ENCODE measurements around the gene AUTS2.

The AUTS2 gene

DNA sequence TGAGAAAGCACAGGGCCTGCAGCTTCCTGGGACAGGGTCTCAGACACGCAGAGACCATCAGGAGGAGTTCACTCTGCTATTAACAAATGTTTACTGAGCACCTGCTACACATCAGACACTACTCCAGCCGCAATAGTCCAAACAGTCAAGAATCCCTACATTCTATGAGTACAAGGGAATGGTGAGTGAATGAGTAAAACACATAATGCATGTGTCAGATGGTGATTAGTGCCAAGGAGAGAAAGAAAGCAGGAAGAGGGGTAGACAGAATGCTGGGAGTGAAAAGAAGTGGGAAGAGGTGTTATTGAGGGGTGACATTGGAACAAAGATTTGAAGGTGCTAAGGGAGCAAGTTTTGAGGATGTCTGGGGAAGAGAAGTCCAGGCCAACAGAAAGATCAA lies 899.5 kb downstream of the AUTS2 start:
- DNase-seq, result no peak

DNA sequence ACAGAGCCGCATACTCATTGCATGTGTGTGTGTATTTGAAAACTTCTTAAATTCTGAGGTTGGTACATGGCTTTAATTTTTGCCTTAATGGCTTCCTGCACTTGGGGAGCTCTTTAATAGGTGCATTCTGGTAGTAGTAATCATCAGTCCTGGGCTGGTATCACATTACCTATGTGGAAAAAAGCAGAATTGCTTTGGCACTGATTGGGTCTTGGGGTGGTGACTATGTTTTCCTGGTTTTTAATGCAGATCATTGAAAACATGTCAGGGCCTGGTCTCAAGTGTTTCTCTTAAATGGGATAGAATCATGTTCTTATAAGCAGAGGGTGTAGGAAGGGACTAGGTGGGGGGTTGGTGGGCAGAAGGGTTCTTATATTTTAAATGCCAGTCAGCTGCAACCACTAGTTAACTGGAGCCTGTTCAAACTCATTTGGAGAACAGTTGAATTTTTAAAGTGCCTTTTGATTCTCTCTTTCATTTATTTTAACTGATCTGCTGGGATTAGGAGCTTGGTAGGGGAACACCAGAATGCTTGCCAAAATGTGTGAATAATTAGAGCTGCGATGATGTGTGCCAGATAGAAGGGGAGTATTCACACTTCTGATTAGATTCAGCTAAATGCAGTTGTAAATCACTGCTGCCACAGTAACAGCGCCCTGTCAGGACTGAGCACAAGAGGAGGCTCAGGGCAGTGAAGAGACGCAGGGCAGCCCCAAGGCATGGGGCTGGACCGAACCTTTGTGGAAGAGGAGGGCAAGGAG lies 900.1 kb downstream of the AUTS2 start:
- no peak for DNase-seq

DNA sequence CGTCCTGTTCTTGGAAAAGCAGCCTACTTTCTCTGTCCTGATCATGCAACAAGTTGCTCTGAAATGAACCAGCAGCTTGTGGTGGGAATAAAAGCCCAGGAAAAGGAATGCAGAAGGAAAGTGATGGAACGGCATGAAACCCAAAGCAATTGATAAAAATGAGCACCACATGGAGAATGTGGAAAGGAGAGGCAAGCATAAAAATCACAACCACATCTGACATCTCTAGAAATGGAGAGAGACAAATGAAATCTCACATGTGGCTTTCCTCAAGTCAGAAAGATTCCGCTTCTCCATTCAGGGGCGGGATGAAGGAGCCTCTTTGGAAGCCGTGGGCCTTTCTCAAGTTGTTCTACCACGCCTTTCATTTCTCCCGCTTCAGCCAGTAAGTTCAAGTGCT lies 902.0 kb downstream of the AUTS2 start:
- DNase-seq, result no peak

DNA sequence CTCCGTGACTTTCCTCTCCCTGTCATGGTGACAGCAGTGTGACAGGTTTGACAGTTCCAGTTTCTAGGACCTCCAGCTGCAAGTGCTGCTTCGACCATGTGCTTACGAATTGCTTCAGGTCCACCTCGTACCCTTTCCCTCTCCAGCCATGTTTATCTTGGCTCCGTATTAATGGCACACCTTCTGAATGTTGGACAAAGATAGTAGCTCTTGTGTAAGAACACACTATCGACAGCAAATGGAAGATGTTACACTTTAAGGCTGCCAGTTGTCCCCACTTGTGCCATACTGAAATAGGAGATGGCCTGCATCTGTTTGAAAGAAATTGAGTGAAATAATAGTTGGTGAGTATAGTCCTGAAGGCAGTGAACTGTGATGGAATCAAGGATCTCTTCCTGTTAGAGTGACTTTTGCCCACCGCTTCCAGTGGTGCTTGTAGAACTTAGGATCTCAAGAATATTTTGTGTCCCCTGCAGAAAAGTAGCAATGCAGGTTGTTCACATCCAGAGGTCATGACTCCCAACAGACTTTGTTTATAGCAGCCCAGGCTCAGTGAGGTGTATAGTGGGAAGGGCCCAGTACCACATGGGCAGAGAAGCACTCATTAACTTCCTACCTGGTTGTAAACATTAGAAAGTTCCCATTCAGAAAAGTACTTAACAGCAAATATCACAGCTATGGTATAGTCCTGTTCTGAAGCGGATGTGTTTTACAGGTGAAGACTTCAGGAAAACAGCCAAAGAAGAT lies 904.0 kb downstream of the AUTS2 start:
- DNase-seq, result no peak

DNA sequence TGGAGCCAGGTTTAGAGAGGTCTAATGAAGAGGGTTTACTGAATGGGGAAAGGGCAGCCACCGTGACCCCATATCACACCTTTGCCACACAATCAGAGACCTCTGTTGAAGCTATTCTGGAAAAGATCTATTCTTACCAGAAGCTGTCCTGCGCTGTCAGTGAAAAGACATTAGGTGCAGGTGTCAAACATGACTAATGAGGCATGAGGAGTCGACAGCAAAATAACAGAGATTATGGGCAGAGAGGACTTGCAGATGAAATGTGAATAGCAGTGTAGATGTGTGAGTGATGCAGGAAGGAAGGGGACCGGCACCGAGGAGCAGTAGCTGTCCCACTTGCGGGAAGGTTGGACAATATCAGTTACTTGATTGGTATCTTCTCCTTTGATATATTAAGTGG lies 906.0 kb downstream of the AUTS2 start:
- no peak for DNase-seq

DNA sequence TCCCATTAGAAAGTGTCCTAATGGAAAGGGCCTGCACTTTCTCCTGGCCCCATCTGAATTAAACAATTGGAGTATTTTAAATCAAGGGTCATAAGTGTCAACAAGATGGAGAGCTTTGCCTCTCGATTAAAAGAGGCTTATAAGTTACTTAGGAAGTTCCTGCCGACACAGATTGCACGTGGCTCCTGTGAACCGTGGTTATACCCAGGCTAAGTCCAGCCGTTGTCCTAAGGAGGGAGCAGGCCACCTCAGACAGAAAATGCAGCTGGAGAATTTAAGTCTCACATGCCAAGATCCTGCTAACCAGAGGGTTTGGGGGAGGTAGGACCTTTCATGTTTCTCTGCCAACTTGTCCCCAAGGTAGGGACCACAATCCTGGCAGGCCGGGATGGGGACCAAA lies 907.2 kb downstream of the AUTS2 start:
- no peak for DNase-seq

DNA sequence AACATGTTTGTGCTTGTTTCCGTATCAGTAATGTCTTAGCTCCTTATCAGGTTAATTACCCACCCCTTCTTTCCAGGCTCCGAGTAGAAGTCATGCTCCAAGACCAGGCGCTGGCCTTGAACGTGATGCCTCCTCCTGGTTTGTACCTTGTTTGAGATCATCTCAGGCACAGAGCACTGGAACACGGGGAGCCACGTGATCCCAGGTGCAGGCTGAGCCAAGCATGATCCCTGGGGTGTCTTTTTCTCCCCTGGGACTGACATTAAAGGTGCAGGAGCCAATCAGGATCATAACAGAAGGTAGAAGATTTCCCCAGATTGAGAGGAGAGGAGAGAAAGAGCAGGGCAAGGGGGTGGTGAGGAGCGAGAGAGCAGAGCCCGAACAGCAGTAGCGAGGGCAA lies 907.6 kb downstream of the AUTS2 start:
- no peak for DNase-seq

DNA sequence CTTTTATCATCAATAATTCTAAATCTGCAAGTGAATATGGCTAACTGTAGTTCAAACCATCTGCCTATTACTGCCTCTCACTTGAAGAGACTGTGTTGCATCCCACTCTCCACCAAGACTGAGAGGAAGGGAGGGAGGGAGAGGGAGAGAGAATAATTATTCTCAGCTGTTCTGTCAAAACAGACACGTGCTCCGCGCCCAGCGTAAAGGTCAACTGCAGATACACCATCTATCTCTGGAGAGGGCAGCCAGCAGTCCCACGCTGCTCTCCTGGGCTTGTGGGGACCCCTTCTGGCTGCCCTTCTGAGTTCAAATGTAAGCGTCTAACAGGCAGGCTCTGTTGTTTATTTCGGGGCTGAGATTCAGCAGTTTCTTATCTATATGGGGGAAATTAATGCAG lies 908.2 kb downstream of the AUTS2 start:
- no peak for DNase-seq

DNA sequence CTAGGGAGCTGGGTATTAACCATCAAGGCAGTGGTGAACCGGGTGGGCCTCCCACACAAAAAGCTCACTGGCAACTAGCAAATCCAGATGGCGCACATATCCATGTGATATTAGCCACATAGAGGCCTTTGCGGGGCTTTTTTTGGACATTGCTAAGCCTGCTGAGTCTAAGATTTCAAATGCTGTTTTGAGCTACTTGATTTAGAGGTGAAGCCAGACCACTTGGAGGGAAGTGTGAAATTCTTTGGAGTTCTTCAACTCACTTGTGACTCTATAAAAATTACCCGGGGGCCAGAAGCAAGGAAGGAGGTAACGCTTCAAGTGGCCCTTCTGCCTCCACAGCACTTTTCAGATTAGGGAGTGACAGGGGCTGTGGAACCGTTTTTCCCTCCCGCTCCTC lies 913.9 kb downstream of the AUTS2 start:
- DNase-seq, result no peak

DNA sequence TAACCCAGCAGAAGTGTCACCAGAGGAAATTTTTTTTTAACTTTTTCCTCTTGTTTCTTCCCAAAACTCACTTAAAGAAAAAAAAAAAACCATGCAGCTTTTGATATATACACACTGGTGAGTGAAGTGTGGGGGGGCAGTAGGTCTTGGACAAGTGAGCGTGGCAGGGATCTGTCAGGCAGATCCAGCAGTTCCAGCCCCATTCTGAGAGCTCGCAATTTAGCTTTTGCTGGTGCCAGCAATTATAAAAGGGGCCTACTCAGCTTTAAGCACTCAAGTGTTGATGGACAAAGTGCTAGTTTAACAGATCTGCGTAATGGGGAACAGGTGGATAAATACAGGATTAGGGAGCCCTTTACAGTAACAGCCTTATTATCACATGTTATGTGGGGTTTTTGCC lies 914.5 kb downstream of the AUTS2 start:
- DNase-seq, result no peak

DNA sequence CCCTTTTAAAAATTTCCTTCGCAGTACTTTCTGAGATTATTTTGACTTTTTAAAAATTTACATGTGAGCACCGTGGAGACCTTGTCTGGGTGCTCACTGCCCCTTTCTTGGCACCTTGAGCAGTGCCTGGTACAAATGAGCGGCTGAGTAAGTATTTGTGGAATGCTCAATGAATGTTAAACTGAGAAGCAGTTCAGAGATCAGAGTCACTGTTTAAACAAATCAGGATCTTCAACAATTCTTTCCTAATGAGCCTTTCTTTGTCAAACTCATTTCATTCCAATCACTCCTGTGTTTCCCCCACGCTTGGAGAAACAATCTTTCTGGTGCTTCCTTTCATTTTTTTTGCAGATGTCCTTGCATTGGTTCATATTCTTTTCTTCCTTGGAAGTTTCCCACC lies 922.3 kb downstream of the AUTS2 start:
- no peak for DNase-seq

DNA sequence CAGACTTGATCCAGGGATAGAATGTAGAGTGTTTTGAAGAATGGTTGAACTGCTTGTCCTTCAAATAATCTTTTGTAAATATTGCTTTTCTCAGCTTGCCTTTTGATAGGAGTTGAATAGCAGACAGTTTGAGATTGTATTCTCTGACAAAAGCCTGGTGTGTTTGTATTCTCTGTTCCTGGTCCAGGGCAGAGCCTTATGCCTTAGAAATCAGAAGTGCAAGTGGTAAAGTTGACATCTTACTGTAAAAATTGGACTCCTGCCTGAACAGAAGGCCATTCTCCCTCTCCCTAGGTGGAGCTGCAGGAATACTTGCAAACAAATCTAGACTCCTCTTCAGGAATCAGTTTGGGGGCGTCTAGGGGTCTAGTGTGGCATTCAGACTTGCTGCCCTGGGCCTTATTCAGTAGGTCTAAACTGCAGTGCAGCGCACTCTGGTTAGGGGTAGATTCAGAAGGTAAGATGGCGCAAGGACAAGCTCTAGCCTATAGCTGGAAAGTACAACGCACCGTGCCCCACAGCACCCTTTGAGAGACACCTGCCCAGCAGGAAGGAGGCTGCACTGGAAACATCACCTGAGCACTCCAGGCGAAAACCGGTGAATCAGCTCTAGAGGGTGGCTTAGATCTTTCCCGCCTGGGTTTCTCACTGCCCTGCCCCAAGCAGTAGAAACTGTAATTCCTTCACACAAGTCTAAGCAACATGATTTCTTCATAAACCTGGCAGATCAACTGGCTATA lies 925.1 kb downstream of the AUTS2 start:
- DNase-seq, result no peak

DNA sequence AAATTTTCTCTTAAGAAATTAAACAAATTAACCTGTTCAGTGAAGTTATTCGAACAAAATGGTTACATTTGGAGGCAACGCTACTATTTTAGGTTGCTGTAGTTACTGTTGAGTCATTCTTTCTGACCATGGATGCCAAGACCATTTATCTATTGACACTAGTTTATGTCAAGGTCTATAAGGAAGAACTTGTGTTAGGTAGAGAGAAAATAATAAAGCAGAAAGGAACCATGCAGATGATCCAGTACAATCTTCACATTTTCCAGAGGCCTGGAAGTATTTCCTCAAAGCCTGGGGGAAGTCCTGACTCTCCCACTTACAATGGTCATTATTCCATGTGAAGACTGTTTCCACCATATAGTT lies 925.7 kb downstream of the AUTS2 start:
- DNase-seq, result no peak

DNA sequence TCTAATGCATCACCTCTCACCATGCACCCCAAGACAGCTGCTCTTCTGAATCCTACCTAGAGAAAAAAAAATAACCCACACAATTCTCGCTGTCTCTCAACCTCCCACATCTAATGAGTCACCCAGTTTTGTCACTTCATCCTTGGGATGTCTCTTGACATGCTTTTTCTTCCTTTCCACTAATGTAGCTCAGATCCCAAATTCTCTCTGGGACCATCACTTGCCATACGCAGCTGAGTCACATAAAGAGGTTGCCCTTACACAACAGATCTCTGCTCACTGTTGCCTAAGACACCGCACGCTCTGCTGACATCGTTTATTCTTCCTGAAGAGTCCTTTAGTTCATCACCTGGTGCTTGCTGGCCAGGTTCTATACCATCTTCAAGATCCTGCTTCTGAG lies 927.7 kb downstream of the AUTS2 start:
- no peak for DNase-seq

DNA sequence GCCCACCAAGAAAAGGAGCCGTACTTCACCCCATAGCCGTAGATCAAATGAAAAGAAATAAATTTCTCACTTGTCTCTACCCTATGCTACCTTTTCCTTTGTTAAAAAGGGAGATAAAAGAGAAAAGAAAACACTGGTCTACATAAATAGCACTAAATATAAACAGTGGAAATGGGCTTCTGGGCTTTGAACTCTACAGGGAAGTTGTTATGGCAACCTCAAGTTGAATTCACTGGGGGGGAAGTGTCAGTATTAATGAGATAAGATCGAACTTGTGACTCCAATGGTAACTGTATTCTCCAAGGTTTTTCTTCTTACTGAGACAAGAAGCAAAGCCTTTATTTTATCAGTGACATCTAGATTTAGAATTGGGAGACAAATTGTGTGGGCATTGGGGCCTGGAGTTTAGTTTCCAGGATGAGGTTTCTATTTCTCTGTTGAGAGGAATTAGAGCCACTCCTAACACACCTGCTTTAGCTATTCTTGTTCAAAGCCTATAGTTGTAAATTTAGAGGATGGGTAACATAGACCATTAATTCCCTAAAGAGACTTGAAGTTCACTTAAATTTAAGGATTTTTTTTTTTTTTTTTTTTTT lies 929.3 kb downstream of the AUTS2 start:
- peak; percentile 10 for DNase-seq

DNA sequence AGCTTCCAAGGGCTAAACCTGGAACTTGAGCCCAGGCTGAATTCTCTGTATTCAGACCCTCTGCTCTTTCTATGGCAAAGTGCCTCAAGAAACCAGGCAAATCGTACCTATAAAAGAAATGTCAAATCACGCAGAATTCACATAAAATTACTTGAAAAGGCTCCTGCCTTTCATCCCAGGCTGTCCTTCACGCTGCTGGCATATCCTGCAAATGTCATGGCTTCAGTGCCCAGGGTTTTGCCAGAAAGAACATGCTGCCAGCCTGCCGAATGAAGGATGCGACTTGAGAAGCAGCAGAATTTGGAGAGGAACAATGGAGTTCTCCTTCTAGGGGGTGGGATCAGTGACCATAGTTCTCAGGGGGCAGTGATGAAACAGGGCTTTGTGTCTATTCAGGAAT lies 931.2 kb downstream of the AUTS2 start:
- no peak for DNase-seq

DNA sequence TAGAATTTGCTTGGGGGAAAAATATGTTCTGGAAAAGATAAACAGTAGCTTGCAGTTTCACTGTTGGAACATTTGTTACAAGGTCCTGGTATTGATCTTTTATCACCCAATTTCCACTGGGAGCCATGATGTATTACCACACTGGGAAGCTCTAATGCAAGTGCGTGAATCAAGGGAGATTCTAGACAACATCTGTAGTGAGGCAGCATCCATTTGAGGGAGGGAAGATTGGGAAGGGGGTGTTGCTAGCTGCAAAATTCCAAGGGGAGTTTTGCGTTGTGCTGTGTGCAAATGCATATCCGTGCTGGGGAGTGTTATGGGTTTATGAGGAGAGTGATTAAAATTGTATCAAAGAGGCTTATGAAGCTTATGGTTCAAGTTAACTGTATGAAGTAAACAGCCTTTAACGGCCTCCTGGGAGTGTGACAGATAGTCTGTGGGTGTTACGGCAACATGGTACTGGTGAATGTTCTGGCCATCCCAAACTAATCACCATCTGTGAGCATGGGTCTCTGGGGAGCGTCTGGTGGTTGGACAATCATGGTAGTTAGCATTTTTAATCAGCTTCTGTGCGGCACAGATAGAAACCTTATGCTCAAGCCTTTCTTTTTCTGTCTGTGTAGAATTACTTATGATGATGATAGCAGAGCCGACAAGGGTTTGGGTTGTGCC lies 931.8 kb downstream of the AUTS2 start:
- no peak for DNase-seq

DNA sequence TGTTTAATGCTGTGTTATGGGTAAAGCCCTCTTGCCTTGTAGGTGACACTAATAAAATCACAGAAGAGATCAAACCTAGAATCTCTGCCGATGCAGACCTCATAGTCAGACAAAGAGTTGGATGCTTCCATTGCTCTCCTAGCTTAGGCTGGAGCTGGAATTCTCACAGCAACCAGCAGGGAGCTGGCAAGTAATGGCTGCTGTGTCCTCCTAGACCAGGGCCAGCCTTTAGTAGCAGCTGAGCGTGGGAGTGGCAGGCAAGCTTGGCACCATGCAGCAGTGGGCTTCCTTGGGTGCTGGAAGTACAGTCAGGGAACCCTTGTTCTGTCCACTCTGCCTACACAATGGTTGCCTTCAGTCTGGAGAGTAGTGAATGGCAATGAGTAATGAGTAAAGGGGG lies 935.3 kb downstream of the AUTS2 start:
- no peak for DNase-seq

DNA sequence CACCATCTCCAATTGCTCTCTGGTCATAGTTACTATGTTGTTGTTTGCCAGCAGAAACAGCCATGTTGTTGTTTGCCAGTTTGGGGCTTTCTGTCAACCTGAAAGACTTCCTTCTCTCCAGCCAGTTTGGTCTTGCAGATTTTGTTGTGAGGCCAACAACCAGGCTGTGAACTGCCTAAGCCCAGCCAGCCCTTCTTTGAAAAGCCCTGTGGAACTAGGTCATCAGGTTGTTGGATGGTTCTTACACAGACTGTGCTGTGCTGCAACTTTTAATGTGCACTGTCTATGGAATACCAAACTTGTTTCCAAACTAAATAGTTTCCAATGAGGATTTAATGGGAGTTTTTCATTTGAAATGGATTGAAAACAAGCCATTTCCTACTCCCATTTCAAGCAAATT lies 940.9 kb downstream of the AUTS2 start:
- no peak for DNase-seq

DNA sequence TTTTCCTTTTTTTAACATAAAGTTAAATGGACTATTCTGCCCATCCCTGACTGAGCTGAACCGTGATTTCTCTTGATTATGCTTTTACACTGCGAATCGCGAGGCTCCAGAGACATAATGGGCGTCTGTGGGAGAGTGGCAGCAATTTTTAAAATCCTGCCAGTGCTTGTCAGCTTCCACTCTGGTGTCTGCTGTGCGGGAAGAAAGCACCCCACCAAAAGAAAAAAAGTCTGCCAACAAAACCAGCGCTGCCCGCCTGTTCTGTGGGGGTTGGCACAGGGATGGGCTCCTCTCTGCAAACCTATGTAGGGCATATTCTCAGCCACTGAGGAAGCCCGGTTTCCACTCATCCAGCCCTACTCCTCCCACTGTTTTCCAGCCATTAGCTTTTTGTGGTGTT lies 941.3 kb downstream of the AUTS2 start:
- DNase-seq, result no peak

DNA sequence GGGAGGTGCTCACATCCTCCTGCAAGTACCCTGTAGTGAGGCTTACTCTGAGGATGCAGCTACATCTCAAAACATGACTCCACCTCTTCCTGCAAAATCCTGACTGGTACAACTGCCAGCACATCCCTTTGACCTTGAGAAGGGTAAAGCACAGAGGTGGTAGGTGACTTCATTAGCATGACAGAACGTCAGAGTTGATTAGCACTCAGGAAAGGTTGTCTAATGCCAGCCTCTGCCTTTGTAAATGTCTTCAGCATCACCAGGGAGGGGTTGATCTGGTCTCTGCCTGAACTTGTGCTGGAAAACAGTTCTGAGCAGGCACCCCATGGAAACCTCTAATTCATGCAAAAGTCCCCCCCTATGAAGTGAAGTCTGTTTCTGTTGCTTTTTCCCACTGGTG lies 942.4 kb downstream of the AUTS2 start:
- no peak for DNase-seq

DNA sequence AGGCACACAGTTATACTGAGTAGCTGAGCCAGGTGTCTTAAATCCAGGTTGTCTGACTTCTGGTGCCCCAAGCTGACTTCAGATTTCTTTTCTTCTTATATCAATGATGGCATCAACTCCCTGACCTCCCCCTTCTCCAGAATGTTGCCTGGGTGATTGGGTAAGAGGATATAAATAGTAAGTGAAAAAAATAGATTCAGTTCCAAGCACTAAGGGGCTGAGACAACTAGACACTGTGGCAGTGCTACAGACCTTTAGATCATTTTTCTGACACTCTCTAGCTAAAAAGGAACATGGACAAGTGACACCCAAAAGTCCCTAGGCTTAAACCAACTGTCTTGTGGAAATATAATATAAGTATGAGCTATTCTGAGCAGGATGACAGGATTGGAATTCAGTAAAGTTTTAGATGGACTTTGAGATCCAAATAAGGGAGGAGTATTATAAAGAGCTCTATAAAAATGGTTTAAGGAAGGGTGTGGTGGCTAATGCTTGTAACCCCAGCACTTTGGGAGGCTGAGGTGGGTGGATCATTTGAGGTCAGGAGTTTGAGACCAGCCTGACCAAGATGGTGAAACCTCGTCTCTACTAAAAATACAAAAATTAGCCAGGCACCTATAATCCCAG lies 944.6 kb downstream of the AUTS2 start:
- DNase-seq, result no peak

DNA sequence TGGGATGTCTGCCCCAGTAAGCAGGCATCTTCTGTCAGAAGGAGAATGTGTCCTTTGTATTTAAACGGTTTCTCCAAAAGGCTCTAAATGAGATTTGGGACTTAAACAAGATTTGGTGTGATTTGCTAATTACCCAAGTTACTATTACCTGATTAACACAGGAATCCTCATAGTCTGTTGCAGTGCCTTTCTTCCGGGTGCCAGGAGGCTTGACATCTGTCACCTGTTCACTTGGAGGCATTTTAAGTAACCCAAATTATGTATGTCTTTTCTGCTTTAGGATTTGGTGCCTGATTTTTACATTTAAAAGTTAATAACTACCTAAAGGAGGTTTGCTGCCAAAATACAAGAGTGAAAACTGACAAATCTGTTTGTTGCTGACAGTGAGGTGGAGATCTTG lies 945.7 kb downstream of the AUTS2 start:
- DNase-seq, result no peak
